ENCODE measurements around the gene PTPRZ1. TPM values are rescaled to one million over a fixed set of nuclear protein-coding genes. Genes with fewer than 3 reads are reported as not detected.

Gene PTPRZ1
- total RNA-seq, 1 experiment from 2014 or later = 74.2 TPM

DNA sequence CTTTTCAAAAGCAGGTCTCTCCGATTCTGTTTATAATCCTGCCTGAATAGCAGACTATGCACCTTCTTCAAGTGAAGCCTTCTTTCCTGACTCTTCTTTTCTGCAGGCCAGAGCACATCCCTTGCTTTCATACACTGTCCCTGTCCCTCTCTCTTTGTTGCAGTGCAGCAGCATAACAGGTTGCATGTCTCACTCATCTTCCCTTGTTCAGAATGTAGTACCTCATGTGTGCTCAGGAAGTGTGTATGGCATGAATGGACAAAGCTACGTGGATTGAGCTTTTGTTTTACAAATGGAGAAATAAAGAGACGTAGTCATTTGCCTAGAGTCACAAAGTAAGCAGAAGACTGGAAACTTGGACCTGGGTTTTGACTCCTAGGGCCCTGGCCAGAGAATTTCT, 68.0 kb downstream of the PTPRZ1 start:
- Histone ChIP-seq H3K9ac (ENCODE audit: extremely low read depth, insufficient read length, low read length) (peak overlapping the region; percentile 51), H3K4ac (ENCODE audit: low read depth, low read length) (no peak overlapping the region), H3K56ac (ENCODE audit: insufficient read length, low read depth, low read length) (no peak overlapping the region), H2AFZ (ENCODE audit: low read length) (no peak overlapping the region), H3K4me2 (ENCODE audit: insufficient read depth, insufficient read length, low read length) (no peak overlapping the region), H3T11ph (ENCODE audit: low read length) (peak overlapping the region; percentile 46), H2BK20ac (ENCODE audit: low read depth, low read length, poor library complexity, severe bottlenecking) (no peak overlapping the region), H4K20me1 (ENCODE audit: control insufficient read depth, insufficient read depth, insufficient read length) (no peaks in the 10 kb centered on the region), H3K79me2 (ENCODE audit: insufficient read depth, low read length) (peaks cover 4% of the 10 kb centered on the region; the same call in 1 of the 2 replicates), H3K9me3 (ENCODE audit: control insufficient read depth, low read depth, low read length) (no peaks in the 10 kb centered on the region), H2AK5ac (ENCODE audit: insufficient read length, low read length) (peak overlapping the region; percentile 94), H2BK12ac (ENCODE audit: insufficient read length, low read depth, low read length) (peak overlapping the region; percentile 92), H4K91ac (ENCODE audit: insufficient read length, low read depth, low read length) (no peak overlapping the region), H2BK15ac (ENCODE audit: low read depth, low read length) (no peak overlapping the region), H3K23me2 (ENCODE audit: insufficient read length, low read depth, low read length, poor library complexity, severe bottlenecking) (no peaks in the 10 kb centered on the region), H3K23ac (ENCODE audit: insufficient read length, low read depth, low read length) (peak overlapping the region; percentile 85), H3K27ac (ENCODE audit: insufficient read length, low read depth, low read length) (peak overlapping the region; percentile 94), H4K5ac (ENCODE audit: insufficient read length, low read depth, low read length) (peak overlapping the region; percentile 83), H3K14ac (ENCODE audit: insufficient read depth, low read length) (peak overlapping the region; percentile 63; the same call in 1 of the 2 replicates), H3K27me3 (ENCODE audit: insufficient read depth, low read length) (no peaks in the 10 kb centered on the region), H3K79me1 (ENCODE audit: insufficient read depth, low read depth, low read length, poor library complexity, severe bottlenecking) (no peaks in the 10 kb centered on the region), H3K18ac (ENCODE audit: insufficient read length, low read depth, low read length) (no peak overlapping the region), H2BK120ac (ENCODE audit: low read depth, low read length, poor library complexity, severe bottlenecking) (no peak overlapping the region), H2BK5ac (ENCODE audit: insufficient read length, low read length) (peak overlapping the region; percentile 98), H4K8ac (replicated peaks; ENCODE audit: insufficient read length, low read depth, low read length) (no peak overlapping the region), H3K4me1 (ENCODE audit: insufficient read depth, low read length) (peaks cover 17% of the 10 kb centered on the region)
- H3K4me3 Mint-ChIP-seq = peak overlapping the region in 1 of 2 experiments; percentile 4; a peak in 1 of 5 replicates
- no peaks in the 10 kb centered on the region for H3K27me3 Mint-ChIP-seq (ENCODE audit: low read depth)
- peaks cover 69 to 72% of the 10 kb centered on the region in 2 experiments for H3K4me1 Mint-ChIP-seq
- H3K36me3 Mint-ChIP-seq (ENCODE audit: insufficient read depth in 1 of 3, low read depth in 3 of 3) = peaks cover 5 to 8% (median 8%) of the 10 kb centered on the region in 3 experiments
- TF ChIP-seq, protein P1, sequence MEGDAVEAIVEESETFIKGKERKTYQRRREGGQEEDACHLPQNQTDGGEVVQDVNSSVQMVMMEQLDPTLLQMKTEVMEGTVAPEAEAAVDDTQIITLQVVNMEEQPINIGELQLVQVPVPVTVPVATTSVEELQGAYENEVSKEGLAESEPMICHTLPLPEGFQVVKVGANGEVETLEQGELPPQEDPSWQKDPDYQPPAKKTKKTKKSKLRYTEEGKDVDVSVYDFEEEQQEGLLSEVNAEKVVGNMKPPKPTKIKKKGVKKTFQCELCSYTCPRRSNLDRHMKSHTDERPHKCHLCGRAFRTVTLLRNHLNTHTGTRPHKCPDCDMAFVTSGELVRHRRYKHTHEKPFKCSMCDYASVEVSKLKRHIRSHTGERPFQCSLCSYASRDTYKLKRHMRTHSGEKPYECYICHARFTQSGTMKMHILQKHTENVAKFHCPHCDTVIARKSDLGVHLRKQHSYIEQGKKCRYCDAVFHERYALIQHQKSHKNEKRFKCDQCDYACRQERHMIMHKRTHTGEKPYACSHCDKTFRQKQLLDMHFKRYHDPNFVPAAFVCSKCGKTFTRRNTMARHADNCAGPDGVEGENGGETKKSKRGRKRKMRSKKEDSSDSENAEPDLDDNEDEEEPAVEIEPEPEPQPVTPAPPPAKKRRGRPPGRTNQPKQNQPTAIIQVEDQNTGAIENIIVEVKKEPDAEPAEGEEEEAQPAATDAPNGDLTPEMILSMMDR (conservative IDR thresholded peaks at IDR 0.05) = no peak
- peak overlapping the region; percentile 77 to 95 (median 93) for H3K27ac Mint-ChIP-seq
- no CpG with 5 or more reads among the region's 3 CpGs for WGBS (ENCODE audit: extremely low coverage, insufficient read length, low lambda C conversion rate)
- DNase-seq = no peak
- no peaks in the 10 kb centered on the region for H3K9me3 Mint-ChIP-seq
